HG03060 (cell line): Measurements from ENCODE around the gene CLDN22.

ENCODE experiments used
- ATAC-seq: cut with Tn5 transposase; IDR thresholded peaks from one replicate; pipeline ENCODE4 v1.9.1; 2021; ENCODE audit warnings: low read depth, moderate number of reproducible peaks; ENCODE audit not compliant: unreplicated experiment

CLDN22 gene

GRCh38 chr4:183323295-183323694 lies 3.2 kb upstream of the CLDN22 start:
- no peak for ATAC-seq

- no peak for ATAC-seq
Observed at GRCh38 chr4:183322326-183322725, 2.2 kb upstream of the CLDN22 start, which contains the start of gene CLDN24. Gene CLDN24 (minus strand): TSS chr4:183322426. CDS start chr4:183322426, 0 bp downstream.

DNA sequence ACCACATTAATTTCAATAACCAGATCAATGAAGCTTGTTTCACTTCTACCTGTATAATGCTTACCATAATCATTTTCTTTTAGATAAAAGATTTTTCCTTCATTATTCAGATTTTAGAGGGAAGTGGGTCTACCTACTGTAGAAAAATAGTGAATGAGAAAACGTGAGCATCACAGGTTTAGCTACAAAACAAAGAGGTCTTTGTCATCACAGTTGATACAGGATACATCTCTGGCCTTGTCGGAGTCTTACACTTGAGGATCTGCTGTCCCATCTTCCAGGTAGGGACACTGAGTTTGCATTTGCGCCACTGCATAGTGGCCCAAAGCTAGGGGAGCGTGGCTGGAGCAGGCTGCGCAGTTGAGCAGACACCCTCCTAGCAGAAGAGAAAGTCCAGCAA lies 1.4 kb upstream of the CLDN22 start:
- no peak for ATAC-seq

DNA sequence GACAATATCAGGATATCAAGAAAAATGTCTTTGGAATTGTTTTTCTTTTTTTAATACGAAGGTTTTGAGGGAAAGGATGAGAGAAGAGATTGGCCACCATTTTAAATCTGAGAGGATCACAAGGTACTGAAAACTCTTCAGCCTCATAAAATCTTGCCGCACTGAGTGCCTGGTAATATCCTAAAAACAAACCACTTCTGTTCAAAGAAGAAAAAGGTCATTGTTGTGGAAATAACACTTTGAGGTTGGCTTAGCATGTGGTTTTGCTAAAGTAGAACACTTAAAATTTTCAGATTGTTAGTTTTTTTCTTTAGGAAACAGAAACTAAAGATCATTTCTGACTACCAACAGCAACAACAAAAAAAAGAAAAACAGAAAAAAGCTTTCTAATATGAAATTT lies 1.0 kb upstream of the CLDN22 start:
- ATAC-seq, result peak; percentile 60

DNA sequence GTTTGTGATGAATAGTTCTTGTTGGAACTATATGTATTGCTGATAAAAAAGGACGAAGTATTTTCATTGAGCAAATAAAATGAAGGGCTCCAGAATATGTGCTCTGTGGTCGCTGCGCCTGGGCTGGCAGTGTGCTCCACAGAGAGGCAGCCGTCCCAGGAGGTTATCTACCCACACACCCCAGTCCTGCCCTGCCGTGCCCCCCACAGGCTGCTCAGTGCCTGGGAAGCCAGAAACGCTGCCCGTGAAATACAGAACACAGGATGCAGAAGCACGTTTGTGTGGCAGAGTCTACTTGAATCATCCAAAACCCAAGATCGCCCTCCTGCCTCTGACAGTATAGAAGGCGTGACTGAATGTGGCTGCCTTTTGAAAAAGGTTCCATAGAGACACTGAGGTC lies 1.4 kb downstream of the CLDN22 start:
- no peak for ATAC-seq

DNA sequence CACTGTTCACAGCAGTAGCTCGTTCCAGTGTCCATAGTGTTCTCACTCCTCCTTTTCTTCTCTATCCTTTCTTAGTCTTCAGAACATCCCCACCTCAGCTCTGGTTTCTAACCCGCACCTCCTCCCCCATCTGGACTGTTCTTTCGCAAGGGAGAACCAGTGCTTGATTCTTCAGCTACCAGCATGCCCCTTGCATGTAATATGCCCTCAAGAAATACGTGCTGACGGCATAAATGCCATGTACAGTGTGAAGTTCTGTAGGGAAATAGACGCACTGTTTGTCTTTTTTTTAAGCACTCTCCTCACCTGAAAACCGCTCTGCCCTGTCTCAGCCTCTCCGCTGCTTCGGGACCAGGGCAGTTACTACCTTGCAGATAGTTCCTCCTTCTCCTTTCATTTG lies 5.3 kb downstream of the CLDN22 start:
- no peak for ATAC-seq

GRCh38 chr4:183314336-183314735 lies 5.7 kb downstream of the CLDN22 start:
- ATAC-seq, result no peak

DNA sequence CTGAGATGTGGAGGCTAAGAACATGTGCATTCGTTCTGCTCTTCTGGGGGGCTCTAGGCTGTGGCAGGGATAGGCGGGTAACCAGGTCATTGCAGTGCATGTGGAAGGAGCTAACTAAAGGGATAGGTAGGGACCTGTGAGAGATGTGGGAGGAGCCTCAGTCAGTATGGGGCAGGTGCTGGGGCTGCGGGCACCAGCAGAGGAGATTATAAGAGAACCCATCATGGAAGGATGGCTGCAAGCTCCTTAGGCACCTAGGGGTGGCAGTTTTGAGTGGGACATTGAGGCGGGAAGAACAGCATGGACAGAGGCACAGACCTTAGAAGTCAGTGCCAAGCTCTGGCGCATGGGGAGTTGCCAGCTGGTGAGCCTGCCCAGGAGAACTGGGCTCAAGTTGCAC lies 7.2 kb downstream of the CLDN22 start:
- ATAC-seq, result no peak

GRCh38 chr4:183306811-183307210 lies 13.3 kb downstream of the CLDN22 start:
- no peak for ATAC-seq

DNA sequence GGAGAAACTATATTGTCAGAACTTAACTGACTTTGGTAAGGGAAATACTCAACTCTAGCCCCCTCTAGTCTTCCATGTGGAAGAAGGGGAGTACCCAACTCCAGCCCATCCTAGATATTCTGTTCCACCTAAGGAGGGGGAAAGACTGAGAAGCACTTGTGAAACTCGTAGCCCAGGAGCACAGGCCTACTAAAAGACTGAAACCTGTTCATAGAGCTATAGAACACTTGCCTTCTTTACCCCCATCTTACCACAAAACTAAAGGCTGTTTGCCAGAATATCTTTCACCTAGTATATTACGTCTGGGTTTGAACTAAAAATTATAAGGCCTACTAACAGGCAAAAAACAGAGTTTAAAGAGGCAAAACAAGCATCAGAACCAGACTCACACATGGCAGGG lies 15.5 kb downstream of the CLDN22 start:
- ATAC-seq, result no peak

DNA sequence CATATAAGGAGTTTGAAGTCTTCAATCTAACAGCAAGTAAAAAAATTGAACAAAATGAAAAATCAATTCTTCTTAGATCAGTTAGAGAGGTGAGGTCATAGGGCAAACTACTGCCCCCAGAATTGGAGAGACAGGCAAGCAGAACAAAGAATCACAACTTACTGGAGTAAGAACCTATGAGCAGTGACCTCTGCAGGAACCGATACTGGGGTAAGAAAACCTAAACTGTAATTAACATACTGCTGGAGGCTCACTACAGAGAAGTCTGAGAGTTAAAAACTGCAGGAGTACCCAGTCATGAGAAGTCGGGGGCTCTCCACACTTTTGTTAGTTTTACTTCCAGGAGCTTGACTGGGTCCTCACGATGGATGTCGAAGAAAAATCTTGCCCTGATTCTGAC lies 16.0 kb downstream of the CLDN22 start:
- no peak for ATAC-seq

- no peak for ATAC-seq
Observed at GRCh38 chr4:183303301-183303700, 16.8 kb downstream of the CLDN22 start.

DNA sequence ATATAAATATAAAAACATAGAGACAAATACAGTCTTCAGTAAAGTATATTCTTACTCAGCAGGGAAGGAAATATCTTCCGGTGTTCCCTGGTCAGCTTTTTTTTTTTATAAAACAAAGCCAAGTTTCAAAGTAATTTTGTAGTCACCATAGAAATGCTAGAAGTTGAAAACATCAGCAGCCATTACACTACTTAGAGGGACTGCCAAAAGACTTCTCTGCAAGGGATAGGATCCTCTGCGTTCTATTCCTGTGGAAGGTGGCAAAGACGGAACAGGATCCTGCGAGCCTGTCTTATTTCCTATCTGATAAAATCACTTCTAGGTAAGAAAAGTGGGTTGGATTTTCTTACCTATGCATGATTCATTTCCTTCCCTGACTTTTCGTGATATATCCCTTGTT lies 19.4 kb downstream of the CLDN22 start:
- ATAC-seq, result no peak

DNA sequence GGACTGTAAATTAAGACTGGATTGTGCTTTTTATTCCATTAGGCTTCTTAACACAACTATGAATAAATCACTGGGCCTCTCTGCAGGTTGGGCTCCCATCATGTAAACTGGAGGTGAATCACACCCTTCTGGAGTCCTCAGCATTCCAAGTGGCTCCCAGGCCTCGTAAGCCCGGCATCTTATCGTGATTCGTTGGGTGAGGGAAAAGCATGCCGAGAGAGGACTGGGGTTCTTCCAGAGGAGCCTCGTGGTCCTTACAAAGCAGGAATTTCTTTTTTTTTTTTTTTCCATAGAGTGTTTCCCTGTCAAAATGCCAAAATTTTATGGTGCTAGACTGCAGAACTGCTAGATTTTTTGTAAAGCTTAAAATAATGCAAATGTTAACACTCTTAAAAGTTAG lies 20.0 kb downstream of the CLDN22 start:
- ATAC-seq, result no peak

DNA sequence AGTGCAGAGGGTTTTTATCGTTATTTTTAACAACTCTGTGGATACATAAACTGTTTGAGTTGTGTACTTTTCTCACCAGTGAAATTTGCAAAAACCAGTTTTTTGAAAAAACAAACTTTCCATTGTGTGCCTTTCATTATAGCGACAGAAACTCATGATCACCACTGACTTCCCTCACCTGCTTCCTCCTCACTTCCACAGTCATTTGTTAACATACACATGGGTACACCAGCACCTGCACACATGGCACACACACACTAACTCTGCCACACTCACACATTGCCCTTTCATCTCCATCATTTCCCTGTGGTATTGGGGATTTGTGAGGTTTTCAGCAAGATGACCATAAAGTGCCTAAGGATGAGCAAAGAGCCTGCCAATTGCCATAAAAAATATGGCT lies 20.6 kb downstream of the CLDN22 start:
- ATAC-seq, result no peak

- peak; percentile 76 for ATAC-seq
Observed at GRCh38 chr4:183297675-183298074, 22.4 kb downstream of the CLDN22 start.

- no peak for ATAC-seq
Observed at GRCh38 chr4:183295711-183296110, 24.4 kb downstream of the CLDN22 start.

GRCh38 chr4:183291070-183291469 lies 29.0 kb downstream of the CLDN22 start:
- no peak for ATAC-seq

GRCh38 chr4:183289688-183290087 lies 30.4 kb downstream of the CLDN22 start:
- ATAC-seq, result no peak

GRCh38 chr4:183288955-183289354 lies 31.1 kb downstream of the CLDN22 start:
- no peak for ATAC-seq

- ATAC-seq, result peak; percentile 59
Observed at GRCh38 chr4:183287677-183288076, 32.4 kb downstream of the CLDN22 start.

DNA sequence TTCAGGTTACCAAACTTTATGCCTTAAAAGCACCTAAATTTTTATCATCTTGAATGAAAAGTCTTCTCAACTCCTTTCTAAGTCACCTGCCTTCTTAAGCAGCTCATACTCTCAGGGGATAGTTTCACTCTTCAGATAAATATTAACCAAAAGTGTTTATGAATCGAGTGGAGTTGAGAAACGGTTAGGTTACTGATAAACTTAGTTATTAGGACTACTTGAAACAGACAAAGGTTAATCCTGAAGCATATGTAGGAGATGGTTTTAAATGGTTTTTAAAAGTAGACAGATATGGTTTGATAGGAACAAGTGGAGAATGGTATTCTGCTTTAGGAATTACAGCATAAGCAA lies 32.8 kb downstream of the CLDN22 start:
- ATAC-seq, result peak; percentile 58

GRCh38 chr4:183286590-183287308 lies 33.3 kb downstream of the CLDN22 start:
- peak; percentile 7 for ATAC-seq
